ENCODE data around the gene MUC4.
"Not testable (repeated sequence)": the region's sequence is repeated elsewhere in the genome, so short reads cannot be mapped to it uniquely, and the experiment has no call there.

Gene MUC4

GRCh38 chr3:195781236-195781635, 30.5 kb downstream of the MUC4 start:
- not testable (repeated sequence) for DNase-seq (ENCODE audit: low read depth)

GRCh38 chr3:195777975-195778374, 33.8 kb downstream of the MUC4 start:
- DNase-seq (ENCODE audit: low read depth) = no peak

DNA sequence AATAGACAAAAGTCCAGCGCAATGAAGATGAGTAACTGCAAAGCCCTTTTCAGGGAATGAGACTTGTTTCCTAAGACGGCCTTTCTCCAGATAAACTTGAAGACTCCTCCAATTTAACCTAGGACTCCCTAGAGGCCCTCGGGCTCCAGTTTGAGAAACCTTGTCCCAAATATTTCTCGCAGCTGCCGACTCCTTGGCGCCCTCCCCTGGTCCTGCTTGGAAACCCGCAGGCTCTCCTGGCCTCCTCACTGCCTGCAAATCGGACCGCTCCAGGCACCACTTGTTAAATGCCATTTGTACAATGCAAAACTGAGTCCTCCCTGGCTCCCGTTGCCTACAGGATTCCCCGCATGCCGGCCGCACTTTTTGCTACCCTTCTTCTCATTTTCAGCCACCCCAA, 36.8 kb downstream of the MUC4 start:
- DNase-seq (ENCODE audit: low read depth) = no peak

DNA sequence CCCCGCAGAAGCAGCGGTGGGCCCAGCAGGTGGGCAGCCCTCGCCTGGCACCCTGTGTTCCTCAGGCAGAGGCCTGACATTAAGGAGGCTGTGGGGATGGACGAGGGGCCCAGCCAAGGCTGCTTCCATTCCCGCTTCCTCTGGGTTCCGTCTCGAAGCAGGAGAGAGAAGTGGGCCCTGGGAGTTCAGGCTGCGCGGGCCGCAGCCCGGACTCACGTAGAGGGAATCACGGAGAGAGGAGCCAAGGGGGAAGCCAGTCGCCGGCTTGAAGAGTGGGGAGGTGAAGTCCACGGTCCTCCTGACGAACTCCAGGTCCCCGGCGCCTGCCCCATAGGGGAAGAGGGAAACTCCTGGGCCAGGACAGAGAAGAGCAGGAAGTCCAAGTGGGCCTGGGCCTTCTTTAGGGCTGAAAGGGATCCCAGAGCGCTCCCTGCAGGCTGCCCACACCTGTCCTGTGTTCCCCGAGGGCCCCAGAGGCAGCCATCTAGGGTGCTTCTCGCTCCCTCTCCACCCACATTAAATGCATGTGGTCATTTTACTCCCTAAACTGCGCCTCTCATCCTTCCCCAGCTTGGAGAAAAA, 37.7 kb downstream of the MUC4 start:
- DNase-seq (ENCODE audit: low read depth) = no peak

GRCh38 chr3:195771646-195772300, 40.0 kb downstream of the MUC4 start:
- no peak for DNase-seq (ENCODE audit: low read depth)

DNA sequence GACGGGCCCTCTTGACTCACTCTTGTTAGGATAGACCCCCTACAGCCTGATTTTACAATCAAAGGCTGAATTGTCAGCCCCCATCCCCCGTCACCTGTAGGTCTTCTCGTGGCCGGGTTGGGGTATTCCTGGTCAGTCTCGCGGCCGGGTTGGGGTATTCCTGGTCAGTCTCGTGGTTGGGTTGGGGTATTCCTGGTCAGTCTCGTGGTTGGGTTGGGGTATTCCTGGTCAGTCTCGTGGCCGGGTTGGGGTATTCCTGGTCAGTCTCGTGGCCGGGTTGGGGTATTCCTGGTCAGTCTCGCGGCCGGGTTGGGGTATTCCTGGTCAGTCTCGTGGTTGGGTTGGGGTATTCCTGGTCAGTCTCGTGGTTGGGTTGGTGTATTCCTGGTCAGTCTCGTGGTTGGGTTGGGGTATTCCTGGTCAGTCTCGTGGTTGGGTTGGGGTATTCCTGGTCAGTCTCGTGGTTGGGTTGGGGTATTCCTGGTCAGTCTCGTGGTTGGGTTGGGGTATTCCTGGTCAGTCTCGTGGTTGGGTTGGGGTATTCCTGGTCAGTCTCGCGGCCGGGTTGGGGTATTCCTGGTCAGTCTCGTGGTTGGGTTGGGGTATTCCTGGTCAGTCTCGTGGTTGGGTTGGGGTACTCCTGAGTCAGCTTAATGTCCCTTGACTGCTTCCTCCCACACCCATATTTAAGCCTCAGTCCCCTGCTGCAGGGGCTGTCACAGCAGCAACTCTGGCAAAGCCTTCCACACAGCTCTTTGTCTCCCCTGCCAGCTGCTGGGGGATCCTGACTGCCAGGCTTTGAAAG, 40.7 kb downstream of the MUC4 start:
- DNase-seq (ENCODE audit: low read depth) = not testable (repeated sequence)

- DNase-seq (ENCODE audit: low read depth) = no peak
Measured at GRCh38 chr3:195770081-195770840, 41.5 kb downstream of the MUC4 start.

GRCh38 chr3:195769551-195769950, 42.2 kb downstream of the MUC4 start:
- no peak for DNase-seq (ENCODE audit: low read depth)

- DNase-seq (ENCODE audit: low read depth) = no peak
Measured at GRCh38 chr3:195768831-195769303, 42.9 kb downstream of the MUC4 start.

DNA sequence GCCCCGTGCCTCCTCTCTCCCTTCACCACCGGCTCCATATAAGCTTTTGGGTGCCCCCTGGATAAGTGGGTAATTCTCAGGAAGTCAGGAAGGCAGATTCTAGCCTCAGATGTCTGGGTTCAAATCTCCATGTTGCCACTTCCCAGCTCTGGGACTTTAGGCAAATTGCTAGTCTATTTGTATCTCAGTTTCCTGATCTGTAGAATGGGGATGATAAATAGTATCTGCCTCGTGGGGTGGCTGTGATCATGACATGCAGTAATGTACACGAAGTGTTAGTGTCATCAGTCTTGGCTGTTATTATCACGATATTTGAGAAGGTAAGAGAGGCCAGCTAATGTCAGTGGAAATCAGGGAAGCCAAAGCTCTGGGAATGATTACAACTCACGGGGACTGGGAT, 43.3 kb downstream of the MUC4 start:
- no peak for DNase-seq (ENCODE audit: low read depth)

DNA sequence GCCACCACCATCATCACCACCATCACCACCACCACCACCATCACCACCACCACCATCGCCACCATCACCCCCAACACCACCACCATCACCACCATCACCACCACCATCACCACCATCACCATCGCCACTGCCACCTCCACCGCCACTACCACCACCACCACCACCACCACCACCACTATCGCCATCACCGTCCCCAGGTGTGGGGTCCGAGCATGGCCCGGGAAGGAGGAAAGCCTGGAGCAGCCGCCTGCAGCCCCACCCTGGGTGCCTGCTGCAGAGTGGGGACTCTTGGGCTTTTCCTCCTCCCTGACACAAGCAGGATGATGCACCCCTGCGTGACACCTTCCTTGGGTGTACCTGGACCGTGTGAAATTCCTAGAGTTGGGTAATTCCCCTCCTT, 43.9 kb downstream of the MUC4 start:
- DNase-seq (ENCODE audit: low read depth) = no peak

- DNase-seq (ENCODE audit: low read depth) = no peak
Measured at GRCh38 chr3:195766671-195767070, 45.1 kb downstream of the MUC4 start.

DNA sequence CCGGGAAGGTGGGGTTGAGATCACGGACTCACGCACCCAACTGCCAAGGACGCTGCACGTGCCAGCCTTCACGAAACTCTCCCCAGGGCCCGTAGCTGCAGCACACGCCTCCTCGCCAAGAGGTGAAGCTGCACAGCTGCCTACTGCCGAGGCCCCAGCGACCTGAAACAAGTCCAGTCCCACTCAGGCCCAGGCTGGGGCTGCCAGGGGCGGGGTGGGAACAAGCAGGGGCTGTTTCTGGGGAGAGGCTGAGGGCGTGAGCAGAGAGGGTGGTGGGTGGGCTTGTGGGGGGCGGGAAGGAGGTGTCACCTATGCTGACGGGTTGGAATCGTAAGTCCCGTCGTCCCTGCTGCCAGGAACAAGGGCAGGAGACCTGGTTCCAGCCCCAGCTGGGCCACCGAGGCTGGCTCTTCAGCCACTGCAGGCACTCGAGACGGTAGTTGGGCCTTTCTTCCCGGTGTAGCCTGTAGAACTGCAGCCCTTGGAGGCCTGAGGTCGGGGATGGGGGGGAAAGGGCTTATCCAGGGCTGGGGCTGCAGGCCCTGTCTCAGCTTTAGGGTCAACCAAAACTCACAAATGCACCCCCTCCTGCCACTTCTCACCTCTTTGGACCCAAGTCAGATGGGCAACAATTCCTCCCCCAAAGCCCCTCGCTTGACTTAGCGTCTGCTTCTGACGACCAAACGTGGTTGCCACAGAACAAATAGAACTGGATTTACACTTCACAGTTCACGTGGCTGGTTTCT, 46.6 kb downstream of the MUC4 start:
- DNase-seq (ENCODE audit: low read depth) = no peak

GRCh38 chr3:195763843-195764825, 47.6 kb downstream of the MUC4 start:
- no peak for DNase-seq (ENCODE audit: low read depth)

DNA sequence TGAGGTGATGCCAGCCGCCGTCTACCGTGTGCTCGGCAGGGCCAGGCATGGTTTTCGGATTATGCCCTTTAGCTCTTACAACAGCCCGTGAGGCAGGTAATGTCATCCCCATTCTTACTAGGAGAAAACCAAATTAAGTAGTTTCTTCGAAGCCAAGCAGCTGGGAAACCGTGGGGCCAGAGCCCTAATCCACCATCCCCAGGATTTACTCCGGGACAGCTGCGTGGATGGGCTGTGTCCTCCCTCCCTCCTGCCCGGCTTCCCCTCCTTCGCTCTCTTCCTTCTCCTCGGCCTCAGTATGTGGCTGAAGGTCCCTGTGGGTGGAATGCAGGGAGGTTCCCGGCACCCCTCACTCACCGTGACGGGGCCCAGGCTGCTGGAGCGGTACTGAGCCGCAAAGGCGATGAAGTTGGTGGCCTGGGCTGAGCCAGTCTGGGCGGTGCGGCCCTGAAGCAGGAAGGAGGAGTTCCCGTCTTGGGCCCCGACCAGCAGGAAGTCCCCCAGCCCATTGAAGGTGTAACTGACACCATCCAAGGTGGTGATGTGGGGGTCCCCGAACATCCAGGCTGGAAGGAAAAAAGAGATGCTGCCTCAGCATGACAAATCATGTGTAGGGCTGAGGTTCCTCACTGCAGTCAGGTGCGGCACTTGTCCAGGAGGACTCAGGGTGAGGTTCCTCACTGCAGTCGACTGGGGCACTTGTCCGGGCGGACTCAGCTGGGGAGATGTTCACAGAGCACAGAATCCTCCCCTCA, 48.5 kb downstream of the MUC4 start:
- DNase-seq (ENCODE audit: low read depth) = no peak

DNA sequence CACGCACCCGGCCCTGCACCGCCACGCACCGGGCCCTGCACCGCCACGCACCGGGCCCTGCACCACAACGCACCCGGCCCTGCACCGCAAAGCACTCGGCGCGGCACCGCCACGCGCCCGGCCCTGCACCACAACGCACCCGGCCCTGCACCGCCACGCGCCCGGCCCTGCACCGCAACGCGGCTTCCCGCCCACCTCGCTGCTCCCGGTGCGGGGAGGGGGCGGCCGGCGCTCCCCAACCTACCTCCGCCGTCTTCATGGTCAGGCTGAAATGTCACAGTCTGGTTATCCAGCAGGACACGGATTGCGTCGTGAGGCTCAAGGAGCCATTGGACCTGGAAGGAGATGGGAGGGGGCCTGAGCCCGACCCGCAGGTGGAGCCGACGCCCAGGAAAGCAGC, 49.1 kb downstream of the MUC4 start:
- DNase-seq (ENCODE audit: low read depth) = no peak

DNA sequence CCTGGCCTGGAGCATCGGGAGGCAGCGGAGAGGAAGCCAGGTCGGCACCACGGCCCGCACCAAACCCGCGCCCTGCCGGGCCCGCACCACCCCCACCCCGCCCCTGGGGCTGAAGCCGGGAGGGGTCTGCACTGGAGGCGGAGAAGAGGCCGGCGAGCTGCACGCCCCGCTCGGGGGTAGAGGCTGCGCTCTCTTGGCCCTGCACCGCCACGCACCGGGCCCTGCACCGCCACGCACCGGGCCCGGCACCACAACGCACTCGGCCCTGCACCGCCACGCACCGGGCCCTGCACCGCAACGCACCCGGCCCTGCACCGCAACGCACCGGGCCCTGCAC, 49.5 kb downstream of the MUC4 start:
- DNase-seq (ENCODE audit: low read depth) = no peak

DNA sequence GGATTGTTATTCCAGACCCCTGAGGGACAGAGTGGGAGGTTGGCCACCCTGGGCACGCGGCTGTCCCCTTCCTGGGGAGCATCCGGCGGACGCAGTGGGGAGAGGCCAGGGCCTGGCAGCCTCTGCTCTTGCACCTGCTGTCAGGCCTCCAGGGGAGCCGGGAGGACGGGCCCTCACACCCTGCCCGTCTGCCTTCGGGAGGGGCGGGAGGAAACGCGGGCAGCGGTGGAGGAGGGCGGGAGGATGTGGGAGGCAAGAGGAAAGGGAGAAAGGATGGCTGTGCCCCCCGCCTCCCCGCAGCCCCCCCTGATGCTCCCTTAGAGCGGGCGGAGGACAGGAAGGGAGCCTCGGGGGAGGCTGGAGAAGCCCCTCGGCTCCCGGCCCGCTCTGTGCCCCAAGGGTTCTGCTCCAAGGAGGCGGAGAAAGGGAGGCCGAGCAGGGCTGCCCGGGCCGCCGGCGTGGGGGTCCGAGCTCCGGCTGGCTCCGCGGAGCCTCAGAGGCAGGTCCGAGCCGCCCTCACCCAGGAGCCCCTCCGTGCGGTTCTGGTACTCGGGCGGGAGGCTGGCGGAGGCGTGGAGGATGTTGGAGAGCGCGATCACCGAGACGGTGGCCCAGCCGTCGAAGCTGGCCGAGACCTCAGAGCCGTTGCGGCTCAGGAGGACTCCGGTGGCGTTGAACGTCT, 50.0 kb downstream of the MUC4 start:
- no peak for DNase-seq (ENCODE audit: low read depth)

DNA sequence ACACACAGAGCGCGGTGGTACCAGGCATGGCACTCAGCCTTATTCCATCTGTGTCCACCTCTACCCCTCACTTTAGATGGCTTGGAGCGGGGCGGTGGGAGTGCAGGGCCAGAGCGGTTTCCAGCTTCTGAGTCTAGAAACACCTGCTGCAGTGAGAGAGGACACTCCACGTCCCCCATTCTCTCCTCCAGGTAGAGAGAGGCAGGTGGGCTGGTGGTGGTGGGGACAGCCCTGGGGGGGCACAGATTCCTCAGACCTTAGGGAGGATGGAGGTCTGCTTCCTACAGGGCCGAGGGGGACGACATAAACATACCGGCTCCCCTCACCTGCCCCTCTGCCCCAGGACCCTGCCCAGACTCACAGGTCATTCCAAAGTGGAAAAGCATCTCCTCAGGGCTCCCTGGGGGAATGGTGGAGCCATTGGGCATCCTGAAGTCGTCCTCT, 50.6 kb downstream of the MUC4 start:
- no peak for DNase-seq (ENCODE audit: low read depth)
